Loucy (cell line): Measurements from ENCODE around the gene SRSF4.
A peak's percentile ranks its signal among the peaks of the same experiment; 100 is the strongest.

Experiments used
- CTCF ChIP-seq: fragments of 200-600 bp; sonication (generic); conservative IDR thresholded peaks from 2 replicates; pipeline ENCODE4 v1.5.1; 2014; ENCODE audit warnings: mild to moderate bottlenecking, antibody characterized with exemption, low read length
- EZH2phosphoT487 ChIP-seq: fragments of 200-600 bp; IDR thresholded peaks from 2 replicates; pipeline ENCODE4 v1.6.1; 2018; ENCODE audit warnings: antibody characterized with exemption, mild to moderate bottlenecking, moderate library complexity, borderline replicate concordance

DNA sequence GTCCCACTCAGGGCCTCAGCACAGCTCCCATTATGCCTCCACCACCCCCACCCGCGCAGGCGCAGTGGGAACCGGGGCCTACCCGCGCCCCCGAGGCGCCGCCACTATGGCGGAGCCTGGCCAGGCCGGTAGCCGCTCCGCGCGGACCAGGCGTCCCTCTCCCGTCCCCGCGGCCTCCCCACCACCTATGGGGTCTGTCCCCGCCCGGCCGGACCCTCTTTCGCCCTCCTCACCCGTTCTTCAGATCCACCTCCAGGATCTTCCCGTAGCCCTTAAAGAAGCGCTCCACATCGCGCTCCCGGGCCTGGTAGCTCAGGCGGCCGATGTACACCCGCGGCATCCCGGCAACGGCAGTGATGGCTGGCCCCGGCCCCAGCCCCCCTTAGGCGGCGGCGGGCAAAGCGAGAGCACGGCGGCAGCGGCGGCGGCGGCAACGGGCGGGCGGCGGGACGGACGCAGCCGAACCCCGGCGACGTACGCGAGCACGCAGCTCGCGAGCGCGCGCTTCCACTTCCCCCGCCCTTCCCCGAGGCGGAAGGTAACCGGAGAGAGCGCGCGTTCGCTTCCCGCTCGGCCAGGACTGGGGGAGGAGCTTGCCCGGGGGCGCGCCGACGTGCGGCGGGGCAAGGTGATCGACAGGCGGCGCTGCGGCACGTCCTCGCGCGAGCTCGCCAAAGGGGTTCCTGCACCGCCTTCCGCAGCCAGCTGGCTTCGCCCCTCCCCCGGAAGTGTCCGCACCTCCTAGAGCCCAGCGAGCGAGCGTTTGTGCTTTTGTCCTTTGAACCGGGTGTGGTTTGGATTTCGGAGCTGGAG, at the start of gene SRSF4:
- peak; percentile 58 for TF ChIP-seq CTCF
- TF ChIP-seq EZH2phosphoT487, result no peak
